ENCODE data around the gene PXDN. TPM values are rescaled to one million over a fixed set of nuclear protein-coding genes. Genes with fewer than 3 reads are reported as not detected.
"Not testable (repeated sequence)": the region's sequence is repeated elsewhere in the genome, so short reads cannot be mapped to it uniquely, and the experiment has no call there.

The PXDN gene
- polyA plus RNA-seq, 5 donors, result 160 to 184 (median 178) TPM

DNA sequence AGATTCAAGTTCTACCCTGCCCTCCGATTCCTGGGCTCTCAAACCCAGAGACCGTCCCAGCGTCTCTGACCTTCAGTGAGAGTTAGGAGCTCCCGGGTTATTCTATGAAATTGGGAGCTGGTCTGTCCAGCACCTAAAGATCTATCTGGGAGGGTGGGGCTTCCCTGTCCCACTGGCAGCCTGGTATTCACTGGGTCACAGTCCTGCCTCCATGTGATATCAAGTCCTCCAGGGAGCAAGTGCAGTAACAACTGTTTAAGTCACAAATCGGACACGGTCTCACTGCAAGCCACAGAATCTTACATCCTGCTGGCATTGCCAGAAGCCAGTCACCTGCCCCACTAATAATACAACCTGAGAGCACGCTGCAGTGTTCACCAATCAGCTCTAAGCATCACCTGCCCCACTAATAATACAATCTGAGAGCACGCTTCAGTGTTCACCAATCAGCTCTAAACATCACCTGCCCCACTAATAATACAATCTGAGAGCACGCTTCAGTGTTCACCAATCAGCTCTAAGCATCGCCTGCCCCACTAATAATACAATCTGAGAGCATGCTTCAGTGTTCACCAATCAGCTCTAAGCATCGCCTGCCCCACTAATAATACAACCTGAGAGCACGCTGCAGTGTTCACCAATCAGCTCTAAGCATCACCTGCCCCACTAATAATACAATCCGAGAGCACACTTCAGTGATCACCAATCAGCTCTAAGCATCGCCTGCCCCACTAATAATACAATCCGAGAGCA is 38.0 kb downstream of the PXDN start:
- not testable (repeated sequence) for DNase-seq

DNA sequence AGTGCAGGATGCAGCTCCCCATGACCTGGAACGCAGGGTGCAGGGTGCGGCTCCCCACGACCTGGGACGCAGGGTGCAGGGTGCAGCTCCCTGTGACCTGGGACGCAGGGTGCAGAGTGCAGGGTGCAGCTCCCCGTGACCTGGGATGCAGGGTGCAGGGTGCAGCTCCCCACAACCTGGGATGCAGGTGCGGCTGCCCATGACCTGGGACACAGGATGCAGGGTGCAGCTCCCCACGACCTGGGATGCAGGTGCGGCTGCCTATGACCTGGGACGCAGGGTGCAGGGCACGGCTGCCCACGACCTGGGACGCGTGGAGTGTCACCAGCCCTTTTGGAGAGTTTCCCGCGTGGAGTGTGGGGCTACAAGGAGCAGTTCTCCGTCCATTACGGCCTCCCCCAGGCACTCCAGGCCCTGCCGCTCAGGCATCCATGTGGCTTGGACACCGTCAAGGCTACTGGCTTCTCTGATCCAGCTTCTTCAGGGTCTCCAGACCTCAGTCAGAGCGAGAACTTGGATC is 38.7 kb downstream of the PXDN start:
- no peak for DNase-seq

DNA sequence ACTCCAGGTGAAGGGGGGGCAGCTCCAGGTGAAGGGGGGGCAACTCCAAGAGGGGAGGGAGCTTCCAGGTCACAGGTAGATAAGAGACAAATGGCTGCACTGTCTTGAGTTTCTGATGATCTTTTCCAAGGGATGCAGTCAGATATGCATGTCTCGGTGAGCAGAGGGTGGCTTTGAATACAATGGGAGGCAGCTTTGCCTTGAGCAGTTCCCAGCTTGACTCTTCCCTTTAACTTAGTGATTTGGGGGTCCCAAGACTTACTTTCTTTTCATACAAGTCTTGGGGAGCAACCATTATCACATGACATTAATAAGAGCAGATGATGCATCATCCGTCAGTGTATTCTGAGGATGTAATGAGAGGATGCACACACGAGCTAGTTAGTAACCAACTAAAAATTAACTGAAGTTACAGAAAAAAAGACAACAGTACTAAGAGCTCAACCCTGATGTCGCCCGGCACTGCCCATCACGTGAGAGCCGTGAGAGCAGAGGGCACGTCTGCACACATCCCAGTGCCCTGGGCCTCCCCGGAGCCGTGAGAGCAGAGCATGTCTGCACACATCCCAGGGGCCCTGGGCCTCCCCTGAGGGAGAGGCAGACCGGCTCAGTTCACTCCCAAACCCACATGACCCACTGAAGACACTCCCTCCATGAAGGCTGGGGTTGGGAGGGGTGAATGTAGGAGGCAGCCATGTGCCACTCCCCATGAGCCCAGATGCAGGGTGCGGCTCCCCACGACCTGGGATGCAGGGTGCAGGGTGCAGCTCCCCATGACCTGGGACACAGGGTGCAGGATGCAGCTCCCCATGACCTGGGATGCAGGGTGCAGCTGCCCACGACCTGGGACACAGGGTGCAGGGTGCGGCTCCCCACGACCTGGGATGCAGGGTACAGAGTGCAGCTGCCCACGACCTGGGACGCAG is 39.4 kb downstream of the PXDN start:
- DNase-seq, result no peak

- DNase-seq, result no peak
Observed at GRCh38 chr2:1702186-1702565, 42.1 kb downstream of the PXDN start.

GRCh38 chr2:1701556-1702185 is 42.6 kb downstream of the PXDN start:
- no peak for DNase-seq

DNA sequence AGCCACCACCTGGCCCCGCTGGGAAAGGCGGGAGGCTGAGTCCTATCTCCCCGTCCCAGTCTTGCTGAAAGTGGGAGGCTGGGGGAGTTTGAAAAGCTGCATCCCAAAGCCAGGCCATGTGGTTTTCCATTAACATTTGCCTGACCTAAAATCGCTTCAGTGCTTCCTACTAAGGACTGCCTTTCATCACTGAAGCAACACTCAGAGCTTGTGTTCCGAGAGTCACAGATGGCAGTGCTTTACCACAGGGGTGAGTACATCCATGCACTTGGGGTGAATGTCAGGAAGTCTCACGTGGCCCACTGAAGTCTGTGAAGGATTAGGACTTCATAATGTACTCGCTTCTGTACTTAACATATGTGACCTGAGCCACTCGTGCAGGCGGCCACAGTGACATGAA is 43.3 kb downstream of the PXDN start:
- no peak for DNase-seq

GRCh38 chr2:1700427-1700826 is 43.9 kb downstream of the PXDN start:
- DNase-seq, result not testable (repeated sequence)

DNA sequence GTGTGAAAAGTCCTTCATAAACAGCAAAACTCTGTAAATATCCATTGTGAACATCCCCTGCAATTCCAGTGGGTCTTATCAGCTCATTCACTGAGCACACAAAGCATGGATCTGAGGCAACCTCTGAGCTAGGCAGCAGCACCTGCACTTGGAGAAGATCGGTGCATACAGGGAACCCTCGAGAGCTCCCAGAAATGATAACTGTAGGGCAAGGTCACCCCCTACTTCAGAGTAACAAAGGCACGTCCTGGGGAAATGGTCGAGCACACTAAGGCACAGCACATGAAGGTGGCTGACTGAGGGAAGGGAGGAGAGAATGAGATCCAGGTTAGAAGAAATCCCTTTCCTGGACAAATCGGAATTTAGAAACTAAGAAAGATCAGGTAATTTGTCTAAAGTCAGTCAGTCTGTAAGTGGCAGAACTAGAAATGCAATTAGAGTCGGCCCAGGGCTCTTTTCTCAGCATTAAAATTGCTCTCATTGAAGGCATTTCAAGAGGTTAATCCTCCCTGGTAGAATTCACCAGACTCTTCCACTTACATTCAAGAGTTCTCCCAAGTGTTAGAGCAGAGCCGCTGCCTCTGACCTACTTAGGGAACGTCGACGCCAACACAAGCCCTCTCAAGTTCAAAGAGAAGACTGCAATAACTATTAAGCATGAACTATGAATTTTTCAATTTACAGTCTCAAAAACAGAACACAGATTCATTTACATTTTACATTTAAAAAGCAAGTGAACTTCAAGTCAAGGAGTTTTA is 45.9 kb downstream of the PXDN start:
- DNase-seq, result no peak

- DNase-seq, result no peak
Observed at GRCh38 chr2:1697601-1698000, 46.7 kb downstream of the PXDN start.

GRCh38 chr2:1696472-1696871 is 47.8 kb downstream of the PXDN start:
- DNase-seq, result no peak

DNA sequence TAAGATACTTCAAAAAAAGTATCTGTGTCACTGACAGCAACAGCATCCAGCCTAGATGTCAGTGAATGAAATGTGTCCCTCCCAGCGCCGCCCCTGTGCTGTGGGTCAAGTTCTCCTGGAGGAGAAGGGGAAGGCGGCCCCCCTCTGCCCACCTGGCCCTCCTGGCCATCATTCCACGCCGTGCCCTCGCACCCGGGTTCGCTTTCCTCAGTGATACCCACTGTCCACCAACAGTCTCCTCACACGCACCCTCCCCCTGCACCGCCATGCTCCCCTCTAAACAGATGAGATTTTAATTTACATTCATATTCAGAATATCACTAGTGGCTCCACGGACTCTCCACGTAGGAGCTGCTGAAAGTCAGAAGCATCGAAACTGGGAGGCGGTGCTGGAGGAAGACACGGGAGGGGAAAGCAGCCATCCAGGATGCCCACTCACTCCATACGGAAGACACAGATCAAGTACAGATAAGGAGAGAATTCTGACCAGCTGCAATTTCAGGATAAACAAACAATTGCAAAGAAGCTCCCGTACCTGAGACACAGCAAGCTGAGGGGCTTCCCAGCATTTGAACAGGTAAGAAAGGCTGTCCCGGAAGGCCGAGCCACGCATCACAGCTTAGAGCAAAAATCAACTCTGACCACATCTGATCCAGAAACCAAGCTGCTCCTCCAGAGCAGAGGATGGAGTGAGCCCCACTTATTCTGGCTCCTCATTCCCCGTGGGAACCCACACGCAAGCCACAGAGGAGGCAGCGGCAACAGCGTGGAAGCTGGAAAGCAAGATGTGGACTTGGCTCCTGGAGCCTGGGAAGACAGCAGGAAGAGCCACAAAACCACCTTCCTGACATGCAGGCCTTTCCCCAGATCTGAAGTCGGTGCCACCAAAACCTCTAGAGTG is 49.7 kb downstream of the PXDN start:
- no peak for DNase-seq

DNA sequence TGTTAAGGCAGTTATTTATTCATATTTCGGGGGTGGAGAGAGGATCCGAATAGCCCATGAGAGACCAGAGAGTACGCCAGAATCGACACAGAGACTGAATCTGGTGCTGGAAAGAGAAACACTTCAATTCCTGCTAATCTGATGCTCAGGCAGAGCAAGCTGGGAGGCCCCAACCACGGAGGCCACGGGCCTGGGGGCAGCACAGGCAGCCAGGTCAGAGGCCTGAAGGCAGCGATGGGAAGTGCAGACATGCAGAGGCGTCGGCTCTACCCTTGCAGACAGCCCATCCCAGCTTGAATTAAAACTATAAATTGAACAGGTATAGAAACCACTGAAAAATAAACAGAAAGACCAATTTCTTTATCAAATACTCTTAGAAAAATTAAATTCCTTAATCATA is 50.6 kb downstream of the PXDN start:
- DNase-seq, result no peak

DNA sequence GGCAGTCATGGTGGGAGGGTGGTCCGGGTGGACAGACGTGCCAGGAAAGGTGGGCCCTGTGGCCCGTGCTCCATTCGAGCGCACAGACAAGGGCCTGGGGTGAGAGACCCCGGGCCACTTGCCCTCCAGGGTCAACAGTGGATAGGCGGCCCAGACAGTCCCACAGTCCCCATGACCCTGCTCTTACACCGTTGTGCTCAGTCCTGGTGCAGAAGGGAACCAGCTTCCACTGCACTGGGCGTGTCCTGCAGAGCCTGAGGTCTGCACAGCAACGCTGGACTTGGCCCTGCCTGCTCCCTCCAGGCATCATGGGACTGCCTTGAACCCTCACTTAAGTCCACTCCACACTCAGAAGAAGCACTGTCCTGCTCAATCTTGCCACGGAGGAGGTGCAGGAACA is 52.0 kb downstream of the PXDN start:
- no peak for DNase-seq

DNA sequence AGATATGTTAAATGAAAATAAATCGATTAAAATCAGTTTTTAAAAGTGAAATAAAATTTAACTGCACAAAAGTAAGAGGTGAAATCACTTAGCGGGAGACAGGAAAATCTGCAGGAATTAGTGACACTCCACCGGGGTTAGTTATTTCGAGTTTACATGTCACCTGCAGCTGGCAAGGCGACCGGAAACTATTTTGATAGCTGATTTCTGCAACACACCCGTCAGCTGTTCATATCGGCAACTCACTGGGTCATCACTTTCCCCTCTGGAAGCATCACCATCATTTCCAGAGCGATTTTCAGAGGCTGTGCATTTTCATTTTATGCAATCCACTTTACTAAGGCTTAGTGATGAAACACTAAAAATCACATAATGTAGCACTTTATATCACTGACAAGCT is 52.9 kb downstream of the PXDN start:
- DNase-seq, result no peak

DNA sequence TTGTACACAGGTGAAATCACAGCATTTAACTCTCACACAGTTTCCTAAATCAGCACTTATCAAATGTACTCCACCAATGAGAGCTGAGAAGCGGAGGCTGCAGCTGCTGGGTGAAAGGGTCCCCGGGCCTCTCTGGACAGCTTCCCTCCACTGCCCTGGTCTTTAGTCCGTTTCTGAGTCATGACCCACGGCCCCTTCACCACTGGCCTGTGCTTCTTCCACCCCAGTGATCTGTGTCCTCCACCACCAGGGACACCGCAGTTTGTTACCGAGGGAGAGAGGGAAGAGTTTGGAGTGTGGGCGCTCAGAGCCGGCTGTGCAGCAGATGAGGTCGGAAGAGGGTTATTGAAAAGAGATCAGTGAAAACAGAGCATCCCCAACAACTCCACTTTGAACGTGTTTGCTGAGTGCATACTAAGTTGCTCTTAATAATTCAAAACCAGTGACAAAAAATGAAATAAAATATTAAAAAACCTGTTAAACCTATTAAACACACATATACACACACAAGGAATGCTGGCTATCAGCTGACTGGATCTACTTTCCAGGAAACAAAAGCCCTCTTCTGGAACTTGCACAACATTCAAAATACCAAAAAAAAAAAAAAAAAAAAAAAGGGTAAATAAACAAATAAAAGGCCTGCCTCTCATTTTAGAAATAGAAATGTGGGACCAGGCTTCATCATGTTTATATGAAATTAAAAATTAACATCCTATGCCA is 54.1 kb downstream of the PXDN start:
- no peak for DNase-seq

- no peak for DNase-seq
Observed at GRCh38 chr2:1688859-1689258, 55.5 kb downstream of the PXDN start.

GRCh38 chr2:1688161-1688560 is 56.2 kb downstream of the PXDN start:
- no peak for DNase-seq

GRCh38 chr2:1687254-1687653 is 57.1 kb downstream of the PXDN start:
- DNase-seq, result no peak

DNA sequence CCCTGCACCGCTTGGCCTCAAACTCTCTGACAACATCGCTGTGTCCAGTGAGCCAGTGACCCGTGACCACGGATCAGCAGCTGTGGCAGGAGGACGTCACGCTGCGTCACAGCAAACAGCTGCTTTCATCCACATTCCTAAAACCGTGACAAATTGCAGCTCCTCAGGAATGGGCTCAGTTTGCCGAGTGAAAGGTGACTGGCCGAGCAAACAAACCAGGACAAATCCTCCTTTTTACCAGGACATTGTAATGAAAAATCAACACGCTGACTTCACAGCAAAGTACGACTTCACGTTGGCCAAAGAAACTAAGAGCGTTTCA is 57.6 kb downstream of the PXDN start:
- no peak for DNase-seq
